ENCODE data around the gene ZDHHC3. TPM values are rescaled to one million over a fixed set of nuclear protein-coding genes. Genes with fewer than 3 reads are reported as not detected.

Gene ZDHHC3
- total RNA-seq, 1 experiment from 2014 or later = 58.0 TPM

- H3K36me3 Mint-ChIP-seq = peaks cover 35% of the 10 kb centered on the region
- H3K27ac Mint-ChIP-seq = no peak overlapping the region
- H3K27me3 Mint-ChIP-seq (ENCODE audit: low read depth) = no peaks in the 10 kb centered on the region
- CTCF ChIA-PET = interaction anchor here (0.6 to 1.7 kb wide), 3 partner anchors 9 to 33 kb away, joined by 3 to 8 read pairs (median 5); no protein-coding TSS in a partner anchor
- no peak overlapping the region for H3K4me3 Mint-ChIP-seq
- H3K4me1 Mint-ChIP-seq = peaks cover 12% of the 10 kb centered on the region
- POLR2A ChIA-PET = no interaction called here
- no peak for ATAC-seq
- TF ChIP-seq NFE2L1 (CRISPR knock-in tag; IDR thresholded peaks at IDR 0.05) (no peak), ETV6 (CRISPR knock-in tag; IDR thresholded peaks at IDR 0.05) (no peak), E2F5 (CRISPR knock-in tag; IDR thresholded peaks at IDR 0.05) (no peak), ZMAT4 (CRISPR knock-in tag; IDR thresholded peaks at IDR 0.05) (no peak), EMX1 (CRISPR knock-in tag; IDR thresholded peaks at IDR 0.05) (no peak), ZBTB21 (CRISPR knock-in tag; IDR thresholded peaks at IDR 0.05; ENCODE audit: borderline replicate concordance) (no peak), SOX15 (CRISPR knock-in tag; IDR thresholded peaks at IDR 0.05) (no peak)
- TF ChIP-seq, protein P1, sequence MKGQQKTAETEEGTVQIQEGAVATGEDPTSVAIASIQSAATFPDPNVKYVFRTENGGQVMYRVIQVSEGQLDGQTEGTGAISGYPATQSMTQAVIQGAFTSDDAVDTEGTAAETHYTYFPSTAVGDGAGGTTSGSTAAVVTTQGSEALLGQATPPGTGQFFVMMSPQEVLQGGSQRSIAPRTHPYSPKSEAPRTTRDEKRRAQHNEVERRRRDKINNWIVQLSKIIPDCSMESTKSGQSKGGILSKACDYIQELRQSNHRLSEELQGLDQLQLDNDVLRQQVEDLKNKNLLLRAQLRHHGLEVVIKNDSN (CRISPR knock-in tag; IDR thresholded peaks at IDR 0.05) = no peak
- TF ChIP-seq, protein P2, sequence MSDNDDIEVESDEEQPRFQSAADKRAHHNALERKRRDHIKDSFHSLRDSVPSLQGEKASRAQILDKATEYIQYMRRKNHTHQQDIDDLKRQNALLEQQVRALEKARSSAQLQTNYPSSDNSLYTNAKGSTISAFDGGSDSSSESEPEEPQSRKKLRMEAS (CRISPR knock-in tag; IDR thresholded peaks at IDR 0.05) = no peak
- TF ChIP-seq, protein P3, sequence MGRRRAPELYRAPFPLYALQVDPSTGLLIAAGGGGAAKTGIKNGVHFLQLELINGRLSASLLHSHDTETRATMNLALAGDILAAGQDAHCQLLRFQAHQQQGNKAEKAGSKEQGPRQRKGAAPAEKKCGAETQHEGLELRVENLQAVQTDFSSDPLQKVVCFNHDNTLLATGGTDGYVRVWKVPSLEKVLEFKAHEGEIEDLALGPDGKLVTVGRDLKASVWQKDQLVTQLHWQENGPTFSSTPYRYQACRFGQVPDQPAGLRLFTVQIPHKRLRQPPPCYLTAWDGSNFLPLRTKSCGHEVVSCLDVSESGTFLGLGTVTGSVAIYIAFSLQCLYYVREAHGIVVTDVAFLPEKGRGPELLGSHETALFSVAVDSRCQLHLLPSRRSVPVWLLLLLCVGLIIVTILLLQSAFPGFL (CRISPR knock-in tag; IDR thresholded peaks at IDR 0.05; ENCODE audit: borderline replicate concordance) = no peak
- TF ChIP-seq, protein P4, sequence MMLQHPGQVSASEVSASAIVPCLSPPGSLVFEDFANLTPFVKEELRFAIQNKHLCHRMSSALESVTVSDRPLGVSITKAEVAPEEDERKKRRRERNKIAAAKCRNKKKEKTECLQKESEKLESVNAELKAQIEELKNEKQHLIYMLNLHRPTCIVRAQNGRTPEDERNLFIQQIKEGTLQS (CRISPR knock-in tag; conservative IDR thresholded peaks at IDR 0.05) = no peak
- TF ChIP-seq, protein P5, sequence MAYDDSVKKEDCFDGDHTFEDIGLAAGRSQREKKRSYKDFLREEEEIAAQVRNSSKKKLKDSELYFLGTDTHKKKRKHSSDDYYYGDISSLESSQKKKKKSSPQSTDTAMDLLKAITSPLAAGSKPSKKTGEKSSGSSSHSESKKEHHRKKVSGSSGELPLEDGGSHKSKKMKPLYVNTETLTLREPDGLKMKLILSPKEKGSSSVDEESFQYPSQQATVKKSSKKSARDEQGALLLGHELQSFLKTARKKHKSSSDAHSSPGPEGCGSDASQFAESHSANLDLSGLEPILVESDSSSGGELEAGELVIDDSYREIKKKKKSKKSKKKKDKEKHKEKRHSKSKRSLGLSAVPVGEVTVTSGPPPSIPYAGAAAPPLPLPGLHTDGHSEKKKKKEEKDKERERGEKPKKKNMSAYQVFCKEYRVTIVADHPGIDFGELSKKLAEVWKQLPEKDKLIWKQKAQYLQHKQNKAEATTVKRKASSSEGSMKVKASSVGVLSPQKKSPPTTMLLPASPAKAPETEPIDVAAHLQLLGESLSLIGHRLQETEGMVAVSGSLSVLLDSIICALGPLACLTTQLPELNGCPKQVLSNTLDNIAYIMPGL (CRISPR knock-in tag; IDR thresholded peaks at IDR 0.05) = no peak
- TF ChIP-seq, protein P6, sequence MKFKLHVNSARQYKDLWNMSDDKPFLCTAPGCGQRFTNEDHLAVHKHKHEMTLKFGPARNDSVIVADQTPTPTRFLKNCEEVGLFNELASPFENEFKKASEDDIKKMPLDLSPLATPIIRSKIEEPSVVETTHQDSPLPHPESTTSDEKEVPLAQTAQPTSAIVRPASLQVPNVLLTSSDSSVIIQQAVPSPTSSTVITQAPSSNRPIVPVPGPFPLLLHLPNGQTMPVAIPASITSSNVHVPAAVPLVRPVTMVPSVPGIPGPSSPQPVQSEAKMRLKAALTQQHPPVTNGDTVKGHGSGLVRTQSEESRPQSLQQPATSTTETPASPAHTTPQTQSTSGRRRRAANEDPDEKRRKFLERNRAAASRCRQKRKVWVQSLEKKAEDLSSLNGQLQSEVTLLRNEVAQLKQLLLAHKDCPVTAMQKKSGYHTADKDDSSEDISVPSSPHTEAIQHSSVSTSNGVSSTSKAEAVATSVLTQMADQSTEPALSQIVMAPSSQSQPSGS (CRISPR knock-in tag; IDR thresholded peaks at IDR 0.05; ENCODE audit: borderline replicate concordance, low read depth) = no peak
- H3K9me3 Mint-ChIP-seq = peaks cover 18% of the 10 kb centered on the region
- no peak for DNase-seq (ENCODE audit: low spot score)
Measured at GRCh38 chr3:44983484-44983941, 7.5 kb upstream of the ZDHHC3 start.

GRCh38 chr3:44982817-44983216, 6.8 kb upstream of the ZDHHC3 start:
- Mint-ChIP-seq H3K4me1 (peaks cover 8% of the 10 kb centered on the region), H3K27me3 (ENCODE audit: low read depth) (no peaks in the 10 kb centered on the region), H3K27ac (no peak overlapping the region), H3K9me3 (peaks cover 18% of the 10 kb centered on the region), H3K36me3 (peaks cover 35% of the 10 kb centered on the region), H3K4me3 (no peak overlapping the region)
- ChIA-PET POLR2A (no interaction called here), CTCF (interaction anchor here (1.7 kb wide), 1 partner anchor 10 kb away, joined by 8 read pairs; no protein-coding TSS in a partner anchor)
- ATAC-seq = no peak
- no peak for DNase-seq (ENCODE audit: low spot score)
- TF ChIP-seq ZNF416 (CRISPR knock-in tag; IDR thresholded peaks at IDR 0.05) (no peak), FOXP4 (CRISPR knock-in tag; IDR thresholded peaks at IDR 0.05) (no peak)
